ENCODE measurements around the gene AMOT. TPM values are rescaled to one million over a fixed set of nuclear protein-coding genes. Genes with fewer than 3 reads are reported as not detected.

The AMOT gene
- total RNA-seq, 1 experiment from 2014 or later = 4.0 TPM

DNA sequence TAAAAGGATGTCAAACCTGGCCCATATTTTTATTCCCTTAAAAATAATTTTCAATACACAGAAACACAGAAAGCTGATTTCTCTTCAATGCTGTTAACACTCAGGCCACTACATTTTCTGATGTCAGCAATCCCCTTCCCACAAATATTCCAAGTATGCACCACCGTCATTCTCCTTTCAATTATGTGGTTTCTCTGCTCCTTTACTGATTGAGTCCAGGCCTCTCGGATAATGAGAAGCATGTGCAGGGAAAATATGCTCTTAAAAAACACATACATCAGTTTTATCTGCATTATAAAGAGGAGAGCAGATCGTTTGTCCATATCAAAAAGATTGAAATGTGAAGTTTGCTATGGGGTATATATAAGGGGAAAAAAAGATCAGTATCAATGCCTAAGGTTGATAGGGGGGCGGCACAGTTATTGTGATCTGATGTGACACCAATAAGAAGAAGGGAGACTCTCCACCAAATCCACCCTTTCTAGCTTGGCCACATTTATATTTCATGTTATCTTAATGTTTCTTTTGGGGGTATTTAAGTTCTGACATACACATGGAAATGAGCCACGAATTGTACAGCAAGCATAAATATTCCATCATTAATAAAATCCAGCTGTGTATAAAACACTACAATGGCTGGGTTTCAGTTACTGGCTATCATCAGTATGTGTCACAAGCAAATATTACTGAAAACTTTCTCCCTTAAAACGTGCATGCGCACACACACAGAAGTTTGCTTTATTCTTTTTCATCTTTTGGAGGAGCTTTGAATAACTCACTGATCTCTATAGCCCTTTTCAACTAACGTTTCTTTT lies 6.4 kb downstream of the AMOT start:
- H3K27ac ChIP-seq (ENCODE audit: low read length) = no peak overlapping the region
- H3K27me3 ChIP-seq (ENCODE audit: control insufficient read depth, insufficient read depth, low read length) = no peaks in the 10 kb centered on the region
- H3K9me3 ChIP-seq (ENCODE audit: control insufficient read depth, insufficient read depth, low read depth, low read length) = no peaks in the 10 kb centered on the region
- DNase-seq (ENCODE audit: low read depth, low spot score) = no peak
- POLR2A ChIA-PET = no interaction called here
- H3K4me3 ChIP-seq (ENCODE audit: low read depth in 2 of 2, low read length in 2 of 2) = no peak overlapping the region
- no peak for ATAC-seq
- in situ Hi-C loops (cut with HindIII; ENCODE audit: low pct_unique_long_range_greater_than_20kb, low sequenced_read_pairs) (no loop called here), intact Hi-C loops (cut with micrococcal nuclease; ENCODE audit: unreplicated experiment) (no loop called here)
- H3K36me3 ChIP-seq (ENCODE audit: control insufficient read depth, insufficient read depth, low read length) = no peaks in the 10 kb centered on the region
- no TSS peak for BruUV-seq (replicated peaks)
- TF ChIP-seq SIN3A (IDR thresholded peaks at IDR 0.05; ENCODE audit: borderline replicate concordance, insufficient read depth, low read depth, low read length) (no peak), POLR2AphosphoS5 (IDR thresholded peaks at IDR 0.05; ENCODE audit: low read depth, low read length) (no peak), TCF7L2 (IDR thresholded peaks at IDR 0.05; ENCODE audit: low read depth, low read length) (no peak)
- TF ChIP-seq, protein P1, sequence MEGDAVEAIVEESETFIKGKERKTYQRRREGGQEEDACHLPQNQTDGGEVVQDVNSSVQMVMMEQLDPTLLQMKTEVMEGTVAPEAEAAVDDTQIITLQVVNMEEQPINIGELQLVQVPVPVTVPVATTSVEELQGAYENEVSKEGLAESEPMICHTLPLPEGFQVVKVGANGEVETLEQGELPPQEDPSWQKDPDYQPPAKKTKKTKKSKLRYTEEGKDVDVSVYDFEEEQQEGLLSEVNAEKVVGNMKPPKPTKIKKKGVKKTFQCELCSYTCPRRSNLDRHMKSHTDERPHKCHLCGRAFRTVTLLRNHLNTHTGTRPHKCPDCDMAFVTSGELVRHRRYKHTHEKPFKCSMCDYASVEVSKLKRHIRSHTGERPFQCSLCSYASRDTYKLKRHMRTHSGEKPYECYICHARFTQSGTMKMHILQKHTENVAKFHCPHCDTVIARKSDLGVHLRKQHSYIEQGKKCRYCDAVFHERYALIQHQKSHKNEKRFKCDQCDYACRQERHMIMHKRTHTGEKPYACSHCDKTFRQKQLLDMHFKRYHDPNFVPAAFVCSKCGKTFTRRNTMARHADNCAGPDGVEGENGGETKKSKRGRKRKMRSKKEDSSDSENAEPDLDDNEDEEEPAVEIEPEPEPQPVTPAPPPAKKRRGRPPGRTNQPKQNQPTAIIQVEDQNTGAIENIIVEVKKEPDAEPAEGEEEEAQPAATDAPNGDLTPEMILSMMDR (IDR thresholded peaks at IDR 0.05) = no peak
- TF ChIP-seq, protein P2, sequence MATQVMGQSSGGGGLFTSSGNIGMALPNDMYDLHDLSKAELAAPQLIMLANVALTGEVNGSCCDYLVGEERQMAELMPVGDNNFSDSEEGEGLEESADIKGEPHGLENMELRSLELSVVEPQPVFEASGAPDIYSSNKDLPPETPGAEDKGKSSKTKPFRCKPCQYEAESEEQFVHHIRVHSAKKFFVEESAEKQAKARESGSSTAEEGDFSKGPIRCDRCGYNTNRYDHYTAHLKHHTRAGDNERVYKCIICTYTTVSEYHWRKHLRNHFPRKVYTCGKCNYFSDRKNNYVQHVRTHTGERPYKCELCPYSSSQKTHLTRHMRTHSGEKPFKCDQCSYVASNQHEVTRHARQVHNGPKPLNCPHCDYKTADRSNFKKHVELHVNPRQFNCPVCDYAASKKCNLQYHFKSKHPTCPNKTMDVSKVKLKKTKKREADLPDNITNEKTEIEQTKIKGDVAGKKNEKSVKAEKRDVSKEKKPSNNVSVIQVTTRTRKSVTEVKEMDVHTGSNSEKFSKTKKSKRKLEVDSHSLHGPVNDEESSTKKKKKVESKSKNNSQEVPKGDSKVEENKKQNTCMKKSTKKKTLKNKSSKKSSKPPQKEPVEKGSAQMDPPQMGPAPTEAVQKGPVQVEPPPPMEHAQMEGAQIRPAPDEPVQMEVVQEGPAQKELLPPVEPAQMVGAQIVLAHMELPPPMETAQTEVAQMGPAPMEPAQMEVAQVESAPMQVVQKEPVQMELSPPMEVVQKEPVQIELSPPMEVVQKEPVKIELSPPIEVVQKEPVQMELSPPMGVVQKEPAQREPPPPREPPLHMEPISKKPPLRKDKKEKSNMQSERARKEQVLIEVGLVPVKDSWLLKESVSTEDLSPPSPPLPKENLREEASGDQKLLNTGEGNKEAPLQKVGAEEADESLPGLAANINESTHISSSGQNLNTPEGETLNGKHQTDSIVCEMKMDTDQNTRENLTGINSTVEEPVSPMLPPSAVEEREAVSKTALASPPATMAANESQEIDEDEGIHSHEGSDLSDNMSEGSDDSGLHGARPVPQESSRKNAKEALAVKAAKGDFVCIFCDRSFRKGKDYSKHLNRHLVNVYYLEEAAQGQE (IDR thresholded peaks at IDR 0.05; ENCODE audit: insufficient read depth in 1 of 2, low read depth in 2 of 2, low read length in 1 of 2) = no peak
- no peaks in the 10 kb centered on the region for H3K4me1 ChIP-seq (ENCODE audit: control insufficient read depth, insufficient read depth, low read length)
- CTCF ChIA-PET = no interaction called here

DNA sequence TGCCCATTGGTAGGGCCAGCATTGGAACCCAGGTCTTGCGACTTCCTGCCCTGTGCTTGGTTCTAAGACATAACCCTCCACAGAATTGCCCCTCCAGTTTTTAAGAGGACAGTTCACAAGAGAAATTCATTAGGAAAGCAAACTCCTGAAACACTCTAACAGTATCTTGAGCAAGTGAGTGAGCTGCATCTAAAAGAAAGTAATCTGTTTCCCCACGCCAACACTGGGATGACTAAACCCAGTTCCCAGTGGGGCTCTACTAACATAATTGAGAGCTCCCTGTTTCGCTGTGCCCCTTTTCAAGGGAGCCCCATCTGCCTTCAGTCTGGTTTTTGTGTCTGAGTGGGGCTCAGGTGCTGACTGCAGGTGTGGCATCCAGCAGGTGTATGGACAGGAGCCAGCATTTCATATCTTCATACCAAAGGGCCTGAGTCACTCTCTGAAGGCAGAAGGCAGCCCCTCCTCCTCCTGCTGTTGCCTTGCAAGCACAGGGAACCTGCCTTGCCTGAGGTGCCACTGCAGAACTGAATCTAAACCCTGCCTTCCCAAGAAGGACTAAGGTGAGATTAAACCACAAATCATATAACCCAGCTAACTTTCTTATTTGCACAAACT lies 8.0 kb downstream of the AMOT start:
- Histone ChIP-seq H3K4me1 (ENCODE audit: control insufficient read depth, insufficient read depth, low read length) (no peaks in the 10 kb centered on the region), H3K27ac (ENCODE audit: low read length) (no peak overlapping the region), H3K36me3 (ENCODE audit: control insufficient read depth, insufficient read depth, low read length) (no peaks in the 10 kb centered on the region), H3K4me3 (ENCODE audit: low read depth in 2 of 2, low read length in 2 of 2) (no peak overlapping the region), H3K9me3 (ENCODE audit: control insufficient read depth, insufficient read depth, low read depth, low read length) (no peaks in the 10 kb centered on the region), H3K27me3 (ENCODE audit: control insufficient read depth, insufficient read depth, low read length) (no peaks in the 10 kb centered on the region)
- DNase-seq (ENCODE audit: low read depth, low spot score) = no peak
- in situ Hi-C loops (cut with HindIII; ENCODE audit: low pct_unique_long_range_greater_than_20kb, low sequenced_read_pairs) (no loop called here), intact Hi-C loops (cut with micrococcal nuclease; ENCODE audit: unreplicated experiment) (no loop called here)
- CTCF ChIA-PET = no interaction called here
- no TSS peak for BruUV-seq (replicated peaks)
- no peak for ATAC-seq
- POLR2A ChIA-PET = no interaction called here
- TF ChIP-seq SIN3A (IDR thresholded peaks at IDR 0.05; ENCODE audit: borderline replicate concordance, insufficient read depth, low read depth, low read length) = no peak
- no peak for TF ChIP-seq POLR2AphosphoS5 (IDR thresholded peaks at IDR 0.05; ENCODE audit: low read depth, low read length)
- TF ChIP-seq, protein P2 (IDR thresholded peaks at IDR 0.05; ENCODE audit: insufficient read depth in 1 of 2, low read depth in 2 of 2, low read length in 1 of 2) = no peak
- TF ChIP-seq, protein P1 (IDR thresholded peaks at IDR 0.05) = no peak
- TF ChIP-seq TCF7L2 (IDR thresholded peaks at IDR 0.05; ENCODE audit: low read depth, low read length) = no peak

All from Panc1 (cell line).